ENCODE measurements around the gene WDR70. TPM values are rescaled to one million over a fixed set of nuclear protein-coding genes. Genes with fewer than 3 reads are reported as not detected.

The WDR70 gene
- total RNA-seq, 1 donor from 2014 or later: 31.3 TPM

- DNase-seq (ENCODE audit: low read depth) (no peak), FAIRE-seq (no peak)
- Histone ChIP-seq H3K9me3 (ENCODE audit: insufficient read depth, low read depth, low read length) (no peaks in the 10 kb centered on the region), H2AFZ (ENCODE audit: low read depth, low read length) (no peak overlapping the region), H3K9ac (ENCODE audit: low read length) (no peak overlapping the region), H4K20me1 (ENCODE audit: insufficient read depth, low read length) (no peaks in the 10 kb centered on the region), H3K27me3 (ENCODE audit: insufficient read depth, low read length) (no peaks in the 10 kb centered on the region), H3K4me1 (ENCODE audit: insufficient read depth, low read length) (peaks cover 23% of the 10 kb centered on the region), H3K4me3 (ENCODE audit: insufficient read depth, low read depth, low read length) (no peak overlapping the region), H3K36me3 (ENCODE audit: insufficient read depth, low read length) (no peaks in the 10 kb centered on the region), H3K4me2 (ENCODE audit: low read length) (no peak overlapping the region), H3K27ac (ENCODE audit: low read depth, low read length) (no peak overlapping the region), H3K79me2 (ENCODE audit: insufficient read depth, low read length) (no peaks in the 10 kb centered on the region)
- Mint-ChIP-seq H3K4me1 (ENCODE audit: low read depth, unreplicated experiment) (peaks cover 39% of the 10 kb centered on the region), H3K4me3 (ENCODE audit: unreplicated experiment) (no peak overlapping the region), H3K27ac (ENCODE audit: unreplicated experiment) (no peak overlapping the region), H3K36me3 (ENCODE audit: low read depth, unreplicated experiment) (no peaks in the 10 kb centered on the region), H3K9me3 (ENCODE audit: unreplicated experiment) (peaks cover 2% of the 10 kb centered on the region), H3K27me3 (ENCODE audit: low read depth, unreplicated experiment) (no peaks in the 10 kb centered on the region)
- TF ChIP-seq CTCF (IDR thresholded peaks at IDR 0.05; ENCODE audit: insufficient read depth, low read depth, low read length) (no peak), EZH2 (IDR thresholded peaks at IDR 0.05; ENCODE audit: insufficient read depth, low read length) (no peak)
These were observed 388.1 kb downstream of the WDR70 start for GRCh38 chr5:37767251-37767650.

GRCh38 chr5:37767961-37768360 is 388.8 kb downstream of the WDR70 start:
- DNase-seq (ENCODE audit: low read depth): no peak
- no peak overlapping the region for H3K4me3 Mint-ChIP-seq (ENCODE audit: unreplicated experiment)
- Histone ChIP-seq H3K4me2 (ENCODE audit: low read length) (no peak overlapping the region), H3K79me2 (ENCODE audit: insufficient read depth, low read length) (no peaks in the 10 kb centered on the region), H3K4me3 (ENCODE audit: insufficient read depth, low read depth, low read length) (no peak overlapping the region), H3K9me3 (ENCODE audit: insufficient read depth, low read depth, low read length) (no peaks in the 10 kb centered on the region), H3K27me3 (ENCODE audit: insufficient read depth, low read length) (no peaks in the 10 kb centered on the region), H3K27ac (ENCODE audit: low read depth, low read length) (no peak overlapping the region), H3K9ac (ENCODE audit: low read length) (no peak overlapping the region), H3K4me1 (ENCODE audit: insufficient read depth, low read length) (peaks cover 31% of the 10 kb centered on the region), H3K36me3 (ENCODE audit: insufficient read depth, low read length) (no peaks in the 10 kb centered on the region), H2AFZ (ENCODE audit: low read depth, low read length) (no peak overlapping the region), H4K20me1 (ENCODE audit: insufficient read depth, low read length) (no peaks in the 10 kb centered on the region)
- no peaks in the 10 kb centered on the region for H3K27me3 Mint-ChIP-seq (ENCODE audit: low read depth, unreplicated experiment)
- H3K4me1 Mint-ChIP-seq (ENCODE audit: low read depth, unreplicated experiment): peaks cover 46% of the 10 kb centered on the region
- TF ChIP-seq EZH2 (IDR thresholded peaks at IDR 0.05; ENCODE audit: insufficient read depth, low read length) (no peak), CTCF (IDR thresholded peaks at IDR 0.05; ENCODE audit: insufficient read depth, low read depth, low read length) (no peak)
- no peak for FAIRE-seq
- no peaks in the 10 kb centered on the region for H3K36me3 Mint-ChIP-seq (ENCODE audit: low read depth, unreplicated experiment)
- peaks cover 2% of the 10 kb centered on the region for H3K9me3 Mint-ChIP-seq (ENCODE audit: unreplicated experiment)
- no peak overlapping the region for H3K27ac Mint-ChIP-seq (ENCODE audit: unreplicated experiment)

GRCh38 chr5:37768371-37768770 is 389.3 kb downstream of the WDR70 start:
- H3K4me2 ChIP-seq (ENCODE audit: low read length): no peak overlapping the region
- no peak for DNase-seq (ENCODE audit: low read depth)
- H3K27ac ChIP-seq (ENCODE audit: low read depth, low read length): no peak overlapping the region
- no peaks in the 10 kb centered on the region for H3K9me3 ChIP-seq (ENCODE audit: insufficient read depth, low read depth, low read length)
- no peak overlapping the region for H3K4me3 ChIP-seq (ENCODE audit: insufficient read depth, low read depth, low read length)
- H2AFZ ChIP-seq (ENCODE audit: low read depth, low read length): no peak overlapping the region
- no peak overlapping the region for H3K4me3 Mint-ChIP-seq (ENCODE audit: unreplicated experiment)
- H3K36me3 ChIP-seq (ENCODE audit: insufficient read depth, low read length): no peaks in the 10 kb centered on the region
- TF ChIP-seq EZH2 (IDR thresholded peaks at IDR 0.05; ENCODE audit: insufficient read depth, low read length): no peak
- TF ChIP-seq CTCF (IDR thresholded peaks at IDR 0.05; ENCODE audit: insufficient read depth, low read depth, low read length): no peak
- H4K20me1 ChIP-seq (ENCODE audit: insufficient read depth, low read length): no peaks in the 10 kb centered on the region
- peaks cover 51% of the 10 kb centered on the region for H3K4me1 Mint-ChIP-seq (ENCODE audit: low read depth, unreplicated experiment)
- no peaks in the 10 kb centered on the region for H3K27me3 ChIP-seq (ENCODE audit: insufficient read depth, low read length)
- H3K4me1 ChIP-seq (ENCODE audit: insufficient read depth, low read length): peaks cover 32% of the 10 kb centered on the region
- no peak for FAIRE-seq
- no peak overlapping the region for H3K9ac ChIP-seq (ENCODE audit: low read length)
- H3K27ac Mint-ChIP-seq (ENCODE audit: unreplicated experiment): no peak overlapping the region
- no peaks in the 10 kb centered on the region for H3K79me2 ChIP-seq (ENCODE audit: insufficient read depth, low read length)
- H3K9me3 Mint-ChIP-seq (ENCODE audit: unreplicated experiment): peaks cover 2% of the 10 kb centered on the region
- H3K36me3 Mint-ChIP-seq (ENCODE audit: low read depth, unreplicated experiment): no peaks in the 10 kb centered on the region
- no peaks in the 10 kb centered on the region for H3K27me3 Mint-ChIP-seq (ENCODE audit: low read depth, unreplicated experiment)

All from astrocyte (in vitro differentiated cells and primary cell).